GM21825 (cell line): ENCODE measurements around the gene MRTFB.
"Not testable (repeated sequence)": the region's sequence is repeated elsewhere in the genome, so short reads cannot be mapped to it uniquely, and the experiment has no call there.

ENCODE experiments used
- ATAC-seq: cut with Tn5 transposase; IDR thresholded peaks from one replicate; pipeline ENCODE4 v1.9.1; 2021; ENCODE audit warnings: mild to moderate bottlenecking, moderate library complexity; ENCODE audit not compliant: unreplicated experiment

Gene MRTFB, protein sequence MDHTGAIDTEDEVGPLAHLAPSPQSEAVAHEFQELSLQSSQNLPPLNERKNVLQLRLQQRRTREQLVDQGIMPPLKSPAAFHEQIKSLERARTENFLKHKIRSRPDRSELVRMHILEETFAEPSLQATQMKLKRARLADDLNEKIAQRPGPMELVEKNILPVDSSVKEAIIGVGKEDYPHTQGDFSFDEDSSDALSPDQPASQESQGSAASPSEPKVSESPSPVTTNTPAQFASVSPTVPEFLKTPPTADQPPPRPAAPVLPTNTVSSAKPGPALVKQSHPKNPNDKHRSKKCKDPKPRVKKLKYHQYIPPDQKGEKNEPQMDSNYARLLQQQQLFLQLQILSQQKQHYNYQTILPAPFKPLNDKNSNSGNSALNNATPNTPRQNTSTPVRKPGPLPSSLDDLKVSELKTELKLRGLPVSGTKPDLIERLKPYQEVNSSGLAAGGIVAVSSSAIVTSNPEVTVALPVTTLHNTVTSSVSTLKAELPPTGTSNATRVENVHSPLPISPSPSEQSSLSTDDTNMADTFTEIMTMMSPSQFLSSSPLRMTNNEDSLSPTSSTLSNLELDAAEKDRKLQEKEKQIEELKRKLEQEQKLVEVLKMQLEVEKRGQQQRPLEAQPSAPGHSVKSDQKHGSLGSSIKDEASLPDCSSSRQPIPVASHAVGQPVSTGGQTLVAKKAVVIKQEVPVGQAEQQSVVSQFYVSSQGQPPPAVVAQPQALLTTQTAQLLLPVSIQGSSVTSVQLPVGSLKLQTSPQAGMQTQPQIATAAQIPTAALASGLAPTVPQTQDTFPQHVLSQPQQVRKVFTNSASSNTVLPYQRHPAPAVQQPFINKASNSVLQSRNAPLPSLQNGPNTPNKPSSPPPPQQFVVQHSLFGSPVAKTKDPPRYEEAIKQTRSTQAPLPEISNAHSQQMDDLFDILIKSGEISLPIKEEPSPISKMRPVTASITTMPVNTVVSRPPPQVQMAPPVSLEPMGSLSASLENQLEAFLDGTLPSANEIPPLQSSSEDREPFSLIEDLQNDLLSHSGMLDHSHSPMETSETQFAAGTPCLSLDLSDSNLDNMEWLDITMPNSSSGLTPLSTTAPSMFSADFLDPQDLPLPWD

DNA sequence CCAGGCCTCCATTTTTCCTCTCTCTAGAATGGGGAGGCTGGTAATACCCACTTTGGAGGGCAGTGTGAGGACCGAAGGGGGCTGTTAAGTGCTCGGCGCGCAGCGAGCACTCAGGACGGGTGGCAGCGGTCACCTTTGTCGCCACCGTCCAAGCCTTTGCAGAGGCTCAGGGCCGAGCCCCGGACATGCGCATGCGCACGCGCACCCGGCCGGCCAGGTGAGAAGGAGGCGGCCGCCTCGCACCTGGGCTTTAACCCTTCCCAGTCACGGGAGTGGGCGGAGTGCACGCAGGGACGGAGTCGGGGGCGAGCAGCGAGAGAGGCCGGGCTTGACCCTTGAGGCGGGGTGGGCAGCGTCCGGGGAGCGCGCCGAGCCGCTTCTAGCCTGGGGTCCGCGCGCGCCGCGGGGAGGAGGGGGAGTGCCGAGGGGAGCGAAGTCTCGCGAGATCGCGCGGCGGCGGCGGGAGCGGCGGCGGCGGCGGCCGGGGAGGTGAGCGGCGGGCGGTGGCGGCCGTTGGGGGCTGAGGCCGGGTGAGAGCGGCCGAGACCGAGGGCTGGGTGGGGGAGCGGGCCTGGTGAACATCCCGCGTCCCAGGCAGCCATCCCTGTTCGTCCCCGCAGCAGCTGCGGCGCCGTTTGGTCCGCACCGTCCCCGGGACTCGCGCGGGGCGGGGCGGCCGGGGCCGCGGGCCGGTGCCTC, at the start of gene MRTFB:
TSS of gene MRTFB (plus strand) at position 443 of the 699 bp plus-strand sequence. CDS start 69,288 bp downstream, outside the sequence.
- peak; percentile 78 for ATAC-seq

- not testable (repeated sequence) for ATAC-seq
Observed at GRCh38 chr16:14023526-14023925, 47.6 kb upstream of the MRTFB start.

DNA sequence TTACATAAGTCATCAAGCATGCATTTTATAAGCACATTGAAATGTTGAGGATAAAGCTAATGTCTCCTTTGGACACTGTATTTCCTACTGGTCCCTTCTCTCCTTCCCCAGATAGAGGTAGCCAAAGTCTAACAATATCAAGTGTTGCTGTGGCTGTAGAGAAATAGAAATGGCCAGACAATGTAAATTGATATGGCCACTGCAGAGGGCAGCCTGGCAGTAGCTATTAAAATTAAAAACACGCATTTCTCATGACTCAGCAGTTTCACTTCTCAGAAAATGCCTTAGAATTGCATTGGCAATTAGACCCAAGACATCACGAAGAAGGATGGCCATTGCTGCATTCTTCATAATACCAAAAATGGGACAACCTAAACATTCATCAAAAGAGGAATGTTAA, 46.8 kb upstream of the MRTFB start:
- no peak for ATAC-seq

DNA sequence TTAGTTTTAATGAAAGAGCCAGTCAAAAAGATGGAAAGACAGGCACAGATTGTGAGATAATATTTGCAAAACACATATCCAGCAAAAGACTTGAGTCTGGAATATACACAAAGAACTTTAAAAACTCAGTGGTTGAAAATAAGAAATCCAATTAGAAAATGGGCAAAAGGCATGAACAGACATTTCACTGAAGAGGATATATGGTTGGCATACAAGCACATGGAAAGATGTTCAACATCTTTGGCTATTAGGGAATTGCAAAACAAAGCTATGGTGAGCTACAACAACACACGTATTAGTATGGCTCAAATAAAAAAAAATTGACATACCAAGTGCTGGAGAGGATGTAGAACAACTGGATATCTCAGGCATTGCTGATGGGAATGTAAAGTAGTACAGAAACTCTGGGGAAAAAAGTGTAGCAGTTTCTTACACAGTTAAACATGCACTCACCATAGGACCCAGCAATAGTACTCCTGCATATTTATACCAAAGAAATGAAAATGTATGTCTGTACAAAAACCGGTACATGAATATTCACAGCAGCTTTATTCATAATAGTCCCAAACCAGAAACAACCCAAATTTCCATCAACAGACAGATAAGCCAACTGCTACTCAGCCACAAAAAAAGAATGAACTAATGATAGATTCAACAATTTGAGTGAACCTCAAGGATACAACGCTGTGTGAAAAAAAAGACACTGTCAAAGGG, 44.4 kb upstream of the MRTFB start:
- no peak for ATAC-seq

GRCh38 chr16:14028202-14028601, 42.9 kb upstream of the MRTFB start:
- no peak for ATAC-seq

DNA sequence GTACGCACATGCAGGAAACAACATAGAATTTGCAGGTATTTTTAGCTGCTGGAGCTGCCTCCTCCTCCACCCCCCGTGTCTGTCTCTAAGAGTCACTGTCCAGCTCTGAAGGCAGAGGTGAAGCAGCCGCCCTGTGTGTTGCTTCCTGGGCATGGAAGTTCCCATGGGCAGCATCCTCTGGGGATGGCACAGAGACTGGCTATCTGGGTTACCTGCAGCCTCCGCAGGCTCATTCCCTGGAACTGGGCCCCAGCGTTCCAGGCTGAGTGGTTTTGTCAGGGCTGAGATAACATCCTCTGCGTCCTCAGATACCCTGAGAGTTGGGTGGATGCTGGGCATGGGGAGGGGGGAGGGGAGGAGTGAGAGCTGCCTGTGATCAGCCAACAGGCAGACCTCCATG, 41.5 kb upstream of the MRTFB start:
- no peak for ATAC-seq

DNA sequence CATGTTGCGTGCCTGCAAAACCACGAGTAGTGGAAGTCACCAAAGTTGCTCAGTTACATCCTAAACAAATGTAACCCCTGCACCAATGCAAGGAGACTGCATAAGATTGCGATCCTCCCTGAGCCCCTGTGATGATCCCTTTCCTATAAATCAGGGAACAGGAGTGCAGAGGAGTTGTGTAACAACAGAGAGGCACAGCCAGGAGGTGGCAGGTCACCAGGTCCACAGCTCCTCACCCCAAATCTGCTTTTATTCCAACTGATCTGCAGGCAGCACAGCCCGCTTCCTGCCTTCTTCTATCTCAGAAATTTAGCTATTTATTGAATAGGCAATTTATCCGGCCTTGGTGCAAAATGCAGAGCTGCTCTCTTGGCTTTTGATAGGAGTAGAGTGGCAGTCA, 36.0 kb upstream of the MRTFB start:
- ATAC-seq: no peak

DNA sequence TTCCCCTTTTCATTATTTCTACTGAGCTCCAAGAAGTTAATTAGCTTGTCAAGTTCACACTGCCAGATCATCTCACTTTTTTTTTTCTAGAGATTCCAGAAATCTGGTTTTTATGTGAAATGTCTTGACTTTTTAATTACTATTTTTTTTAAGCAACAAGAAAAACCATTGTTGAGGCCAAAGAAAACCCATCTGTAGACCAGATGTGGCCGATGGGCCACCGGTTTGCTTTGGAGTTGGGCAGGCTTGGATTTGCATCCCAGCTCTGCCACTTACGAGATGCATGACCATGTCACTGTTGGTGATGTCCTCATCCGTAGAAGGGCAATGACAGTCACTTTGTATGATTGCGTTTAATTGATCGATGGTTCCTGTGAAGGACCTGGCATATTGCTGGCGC, 34.2 kb upstream of the MRTFB start:
- no peak for ATAC-seq

DNA sequence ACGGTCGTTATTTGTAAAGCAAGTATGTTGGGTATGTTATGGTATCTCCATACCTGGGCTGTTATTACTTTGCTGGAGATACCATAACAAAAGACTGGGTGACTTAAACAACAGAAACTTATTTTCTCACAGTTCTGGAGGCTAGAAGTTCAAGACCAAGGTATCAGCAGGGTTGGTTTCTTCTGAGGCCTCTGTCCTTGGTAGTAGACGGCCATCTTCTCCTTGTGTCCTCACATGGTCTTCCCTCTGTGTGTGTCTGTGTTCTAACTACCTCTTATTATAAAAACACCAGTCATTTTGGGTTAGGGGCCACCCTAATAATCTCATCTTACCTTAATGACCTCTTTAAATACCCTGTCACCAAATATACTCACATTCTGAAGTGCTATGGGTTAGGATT, 33.2 kb upstream of the MRTFB start:
- ATAC-seq: no peak

- ATAC-seq: no peak
Observed at GRCh38 chr16:14041164-14041563, 30.0 kb upstream of the MRTFB start.

DNA sequence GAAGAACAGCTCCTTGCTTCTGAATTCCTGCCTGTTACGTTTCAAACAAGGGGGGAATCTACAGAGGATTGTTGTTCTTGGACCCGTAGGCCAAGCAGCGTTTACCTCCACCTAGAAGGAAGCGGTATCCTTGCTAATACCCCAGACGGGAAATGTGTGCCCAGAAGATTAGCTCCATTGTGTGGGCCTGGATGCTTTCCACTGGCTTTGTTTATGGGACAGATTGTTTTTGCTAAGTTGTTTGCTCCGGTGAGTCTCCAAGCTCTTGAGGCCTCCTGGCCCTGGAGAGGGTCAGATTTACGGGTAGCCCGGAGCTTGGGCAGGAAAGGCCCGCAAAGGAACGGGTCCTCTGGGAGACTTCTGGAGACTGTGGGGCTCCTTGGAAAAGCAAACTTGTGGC, 28.4 kb upstream of the MRTFB start:
- ATAC-seq: no peak

DNA sequence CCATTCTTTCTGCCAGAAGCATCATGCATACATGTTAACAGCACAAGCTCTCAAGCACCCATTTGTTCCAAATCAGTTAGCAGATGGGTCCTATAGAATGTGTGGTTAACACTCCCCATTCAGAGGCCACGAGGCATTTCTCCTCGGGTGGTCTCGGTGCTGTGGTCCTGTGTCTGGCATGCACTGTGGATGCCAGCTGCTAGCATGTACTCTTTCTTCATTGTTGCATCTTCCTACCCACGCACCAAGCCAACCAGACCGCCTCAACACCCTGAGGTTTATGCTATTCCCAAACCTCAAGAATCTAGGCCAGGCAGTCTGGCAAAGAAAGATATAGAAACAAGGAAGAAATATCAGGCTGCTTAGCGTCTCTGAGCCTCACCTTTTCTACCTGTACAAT, 27.8 kb upstream of the MRTFB start:
- no peak for ATAC-seq

DNA sequence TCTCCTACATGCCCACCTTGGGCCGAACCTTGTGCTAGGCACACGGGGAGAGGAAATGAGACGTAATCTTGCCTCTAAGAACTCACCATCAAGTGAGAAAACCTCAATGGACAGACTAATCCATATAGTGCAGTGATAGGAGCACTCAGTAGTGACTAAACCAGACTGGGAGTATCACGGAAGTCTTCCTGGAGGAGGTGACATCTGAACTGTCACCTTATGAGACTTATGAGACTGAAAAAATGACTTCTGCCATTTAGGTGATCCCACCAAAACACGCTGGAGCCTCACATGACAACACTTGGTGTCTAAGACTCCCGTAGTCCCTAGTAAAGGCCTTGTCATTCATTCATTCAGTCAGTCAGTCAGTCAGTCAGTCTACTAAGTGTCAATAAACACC, 27.3 kb upstream of the MRTFB start:
- ATAC-seq: no peak

DNA sequence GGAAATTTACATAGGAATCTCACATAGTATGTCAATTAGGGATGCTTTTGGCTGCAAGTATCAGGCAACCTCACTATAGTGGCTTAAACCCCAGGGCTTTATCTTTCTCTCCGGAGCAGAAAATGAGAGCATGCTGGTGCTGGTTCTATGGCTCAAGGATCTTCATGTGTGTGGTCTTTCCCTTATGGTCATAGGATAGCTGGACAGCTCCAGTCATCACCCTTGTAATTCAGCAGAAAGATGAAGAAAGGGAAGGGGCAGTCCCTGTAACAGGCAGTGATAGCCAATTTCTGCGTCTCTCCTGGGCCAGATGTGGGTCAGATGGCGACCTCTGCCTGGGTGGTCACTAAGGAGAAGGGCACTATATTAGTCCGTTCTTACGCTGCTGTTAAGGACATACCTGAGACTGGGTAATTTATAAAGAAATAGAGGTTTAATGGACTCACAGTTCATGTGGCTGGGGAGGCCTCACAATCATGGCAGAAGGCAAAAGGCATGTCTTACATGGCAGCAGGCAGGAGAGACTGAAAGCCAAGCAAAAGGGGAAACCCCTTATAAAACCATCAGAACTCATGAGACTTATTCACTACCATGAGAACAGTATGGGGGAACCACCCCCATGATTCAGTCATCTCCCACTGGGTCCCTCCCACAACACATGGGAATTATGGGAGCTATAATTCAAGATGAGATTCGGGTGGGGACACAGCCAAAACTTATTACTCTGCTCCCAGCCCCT, 23.8 kb upstream of the MRTFB start:
- ATAC-seq: not testable (repeated sequence)

DNA sequence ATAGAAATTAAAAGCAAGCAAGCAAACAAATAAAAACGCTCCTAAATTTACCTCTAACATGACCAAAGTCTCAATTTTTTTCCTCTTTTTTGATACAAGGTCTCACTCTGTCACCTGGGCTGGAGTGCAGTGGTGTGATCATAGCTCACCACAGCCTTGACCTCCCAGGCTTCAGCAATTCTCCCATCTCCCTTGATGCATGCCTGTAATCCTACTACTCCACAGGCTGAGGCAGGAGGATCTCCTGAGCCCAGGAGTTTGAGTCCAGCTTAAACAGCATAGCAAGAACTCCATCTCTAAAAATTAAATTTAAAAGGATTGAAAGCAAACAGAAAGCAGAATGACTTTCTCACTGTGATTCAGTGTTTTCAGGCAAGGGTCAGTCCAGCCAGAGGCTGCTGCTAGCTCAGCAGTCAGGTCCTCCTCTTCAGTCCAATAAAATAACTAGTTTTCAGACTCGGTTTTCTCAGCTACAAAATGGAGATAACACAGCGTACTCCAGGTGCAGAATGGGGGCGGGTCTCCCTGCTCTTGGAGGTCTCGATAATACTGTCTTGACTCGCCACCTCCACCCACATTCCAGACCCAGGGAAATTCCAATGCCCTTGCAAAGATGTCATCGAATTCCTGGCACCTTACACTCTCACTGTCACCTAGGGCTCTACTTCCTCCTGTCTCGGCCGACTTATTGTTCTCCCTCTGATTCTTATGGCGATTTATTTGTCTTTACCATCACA, 20.7 kb upstream of the MRTFB start:
- no peak for ATAC-seq

- no peak for ATAC-seq
Observed at GRCh38 chr16:14051103-14051729, 19.9 kb upstream of the MRTFB start.

DNA sequence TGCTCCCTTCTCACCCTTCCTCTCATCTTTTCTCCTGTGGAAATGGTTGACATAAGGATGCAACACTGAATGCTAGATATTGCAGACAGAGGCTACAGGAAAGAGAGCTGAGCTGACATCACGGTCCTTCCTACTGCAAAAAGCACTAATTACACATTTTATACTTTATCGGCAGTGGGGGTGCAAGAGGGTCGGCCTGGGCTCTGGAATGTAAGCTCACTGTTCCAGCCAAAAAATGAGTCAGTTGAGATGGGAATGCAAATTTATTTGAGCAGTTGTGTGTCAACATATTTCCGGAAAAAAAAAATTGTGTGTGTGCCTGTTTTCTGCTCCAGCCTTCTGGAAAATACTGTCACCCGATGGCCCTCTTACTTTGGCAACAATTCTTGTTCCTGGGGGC, 14.1 kb upstream of the MRTFB start:
- no peak for ATAC-seq

GRCh38 chr16:14057878-14058382, 13.2 kb upstream of the MRTFB start:
- no peak for ATAC-seq
